Heart left ventricle (tissue), 16 donors: Measurements from ENCODE around the gene TBX1. TPM values are rescaled to one million over a fixed set of nuclear protein-coding genes. Genes with fewer than 3 reads are reported as not detected.

Source experiments
- ATAC-seq, 4 donors: fragments of 200-7000 bp; cut with Tn5 transposase; one replicate each; pipeline ENCODE4 v1.9.1; 2020 to 2022; ENCODE audit warnings: moderate library complexity in 4 of 4, mild to moderate bottlenecking in 3 of 4, moderate number of reproducible peaks in 1 of 4
- DNase-seq, 5 donors: peaks; one replicate each; pipeline ENCODE4 v3.0.0-alpha.2; 2020
- H3K27ac ChIP-seq, 12 donors: fragments of 200-600 bp; sonication (generic) in 4 of 12; one replicate each; pipeline versions ENCODE4 v1.5.0 to v1.8.0; 2016 to 2022; ENCODE audit warnings: mild to moderate bottlenecking in 2 of 12
- H3K27me3 ChIP-seq, 9 donors: fragments of 200-600 bp; sonication (generic) in 2 of 9; one replicate each; pipeline versions ENCODE4 v1.5.1 to v1.8.0; 2016 to 2022; ENCODE audit warnings: mild to moderate bottlenecking in 3 of 9
- H3K36me3 ChIP-seq, 9 donors: fragments of 200-600 bp; sonication (generic) in 2 of 9; one replicate each; pipeline versions ENCODE4 v1.5.0 to v1.8.0; 2018 to 2022; ENCODE audit warnings: mild to moderate bottlenecking in 2 of 9
- H3K4me1 ChIP-seq, 12 donors: fragments of 200-600 bp; sonication (generic) in 4 of 12; one replicate each; pipeline versions ENCODE4 v1.5.0 to v1.8.0; 2016 to 2022; ENCODE audit warnings: mild to moderate bottlenecking in 3 of 12
- H3K4me3 ChIP-seq, 12 donors: fragments of 200-600 bp; sonication (generic) in 4 of 12; one replicate each; pipeline versions ENCODE4 v1.5.0 to v1.8.0; 2017 to 2022; ENCODE audit warnings: mild to moderate bottlenecking in 9 of 12, moderate library complexity in 4 of 12
- H3K9me3 ChIP-seq, 12 donors: fragments of 200-600 bp; sonication (generic) in 4 of 12; one replicate each; pipeline versions ENCODE4 v1.5.0 to v1.8.0; 2016 to 2022; ENCODE audit warnings: mild to moderate bottlenecking in 1 of 12
- CTCF ChIP-seq, 12 donors: fragments of 200-600 bp; sonication (generic) in 4 of 12; IDR thresholded peaks; one replicate each; pipeline versions ENCODE4 v1.5.0 to v1.8.0; 2018 to 2022; ENCODE audit warnings: antibody characterized with exemption in 12 of 12, mild to moderate bottlenecking in 5 of 12
- POLR2A ChIP-seq, 2 donors: fragments of 450-650 bp; IDR thresholded peaks; one replicate each; pipeline ENCODE4 v1.6.1; 2017; ENCODE audit warnings: antibody characterized with exemption in 2 of 2, mild to moderate bottlenecking in 2 of 2, moderate library complexity in 2 of 2
- WGBS, 4 donors: extraction: QIAGEN DNeasy Blood & Tissue Kit in 2 of 4; methylation state at CpG; one replicate each; pipeline versions ENCODE4 v1.1.5 to v1.1.7; 2013 to 2018; 5-methylcytosine and 5-hydroxymethylcytosine counted together
- intact Hi-C, 10 donors: fragments of 100-400 bp; cut with DNase I; formaldehyde crosslinking; loops; one replicate each; pipeline versions ENCODE4 v1.11.1 to v1.14.2; 2022
- polyA plus RNA-seq, 2 donors: library from polyadenylated mRNA; stranded (reverse); fragments of 200-250 nt; gene quantifications; one replicate each; pipeline ENCODE4 v1.2.3, GENCODE V29; 2013
- total RNA-seq, 9 donors: library from RNA; depleted of rRNA in 2 of 9; stranded (reverse); fragments of >200 nt in 2 of 9; fragmentation: NEBNext Ultra II Directional in 3 of 9; extraction: Animal tissue kit (Norgen Biotek cat#: 25700) in 3 of 9; gene quantifications; one replicate each; pipeline versions ENCODE4 v1.1.0 to v1.2.4, GENCODE V29; 2016 to 2023
- donor health status: ischemic (EF 13 %, LVEDD 7.1; RV severe dilation, severe dysfunction).
- donor health status: healthy with polysubstance abuse.
- donor health status: DM: no; HTN: yes; CAD: no.
- donor health status: DM: no; HTN: no; CAD: no.
- donor health status: ischemic (EF 25% LVEDD 6.9; RV normal size, moderate dysfunction).
- donor health status: ischemic (EF 25% LVEDD 5.7; RV mildly dilated, moderate dysfunction).
- donor health status: healthy.
- donor health status: DM: yes; HTN: yes; CAD: no.
- donor health status: ischemic (EF 35%, LVEDD 5.7; RV mildly dilated, moderate dysfunction).
- donor health status: nonischemic (EF 11% LVEDD 7.7; RV severe dilation, severe dysfunction).
- donor health status: DM: yes; HTN: yes; CAD: no.
- donor health status: PGD.
- donor health status: ischemic (EF 29% LVEDD 5.4; RV normal size, mild dysfunction).
- donor health status: nonischemic (EF 23%, LVEDD 6.1; RV moderate dilation, normal function).

The TBX1 gene
- total and polyA plus RNA-seq, 11 donors, result 0.11 to 3.1 (median 0.97) TPM; not detected in 1

- ATAC-seq (peak in 2 of 4 donors; percentile 10 to 20), DNase-seq (no peak)
- no peak for TF ChIP-seq CTCF (IDR thresholded peaks at IDR 0.05)
- no peak for TF ChIP-seq POLR2A (IDR thresholded peaks at IDR 0.05)
- H3K4me3 ChIP-seq, result no peak overlapping the region
- intact Hi-C loops, result no loop called here
- peak overlapping the region in 7 of 12 donors; percentile 10 to 78 (median 40) for H3K27ac ChIP-seq
- WGBS, 4 donors, result 73 to 85% (median 79%) methylated on average over 16 to 17 of the region's 17 CpGs
- H3K4me1 ChIP-seq, result peaks cover 0 to 15% (median 0%) of the 10 kb centered on the region in 12 donors
- H3K36me3 ChIP-seq, result no peaks in the 10 kb centered on the region
- H3K27me3 ChIP-seq, result no peaks in the 10 kb centered on the region
- no peaks in the 10 kb centered on the region for H3K9me3 ChIP-seq
These were observed 22.5 kb upstream of the TBX1 start for GRCh38 chr22:19737846-19738663.

GRCh38 chr22:19738664-19739447, 21.7 kb upstream of the TBX1 start:
- intact Hi-C loops, result no loop called here
- 70 to 79% (median 75%) methylated on average over 26 to 31 of the region's 31 CpGs for WGBS, 4 donors
- no peaks in the 10 kb centered on the region for H3K36me3 ChIP-seq
- H3K4me1 ChIP-seq, result peaks cover 0 to 15% (median 0%) of the 10 kb centered on the region in 12 donors
- no peaks in the 10 kb centered on the region for H3K9me3 ChIP-seq
- H3K4me3 ChIP-seq, result no peak overlapping the region
- H3K27me3 ChIP-seq, result no peaks in the 10 kb centered on the region
- no peak for DNase-seq
- no peak for ATAC-seq
- no peak overlapping the region for H3K27ac ChIP-seq
- TF ChIP-seq CTCF (IDR thresholded peaks at IDR 0.05), result no peak

DNA sequence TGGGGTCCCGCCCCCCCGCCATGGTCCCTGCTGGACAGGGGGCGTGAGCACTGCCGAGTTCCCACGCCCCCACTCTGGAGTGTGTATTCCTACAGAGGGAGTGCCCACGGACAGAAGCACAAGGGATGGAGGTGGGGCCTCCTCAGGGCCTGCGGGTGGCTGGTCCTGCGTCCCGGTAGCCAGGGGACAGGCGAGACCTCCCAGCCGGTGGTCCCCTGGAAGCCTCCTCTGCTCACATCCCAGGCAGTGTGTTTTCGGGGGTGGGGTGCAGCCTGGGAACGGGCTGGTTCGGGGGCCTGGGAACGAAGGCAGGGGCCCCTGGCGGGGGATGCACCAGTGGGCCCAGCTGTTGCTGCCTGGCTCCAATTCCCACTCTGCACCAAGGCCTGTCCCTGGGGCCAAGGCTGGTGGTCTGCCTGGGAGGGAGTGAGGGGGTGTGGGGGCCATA, 21.1 kb upstream of the TBX1 start:
- Histone ChIP-seq H3K9me3 (no peaks in the 10 kb centered on the region), H3K27me3 (no peaks in the 10 kb centered on the region), H3K4me3 (no peak overlapping the region), H3K36me3 (no peaks in the 10 kb centered on the region), H3K4me1 (peaks cover 0 to 15% (median under 1%) of the 10 kb centered on the region in 12 donors), H3K27ac (no peak overlapping the region)
- TF ChIP-seq CTCF (IDR thresholded peaks at IDR 0.05) (no peak), POLR2A (IDR thresholded peaks at IDR 0.05) (no peak)
- WGBS, 4 donors, result 66 to 75% (median 72%) methylated on average over 6 to 16 of the region's 16 CpGs
- intact Hi-C loops, result no loop called here
- ATAC-seq (no peak), DNase-seq (no peak)

- no peak for ATAC-seq
- 82 to 95% (median 90%) methylated on average over 6 to 7 of the region's 7 CpGs for WGBS, 4 donors
These were observed 20.6 kb upstream of the TBX1 start for GRCh38 chr22:19739911-19740449.

More at GRCh38 chr22:19739911-19740449, 20.6 kb upstream of the TBX1 start:
- Histone ChIP-seq H3K4me1 (peaks cover 0 to 21% (median 2%) of the 10 kb centered on the region in 12 donors), H3K27ac (no peak overlapping the region), H3K27me3 (no peaks in the 10 kb centered on the region), H3K4me3 (no peak overlapping the region), H3K9me3 (no peaks in the 10 kb centered on the region), H3K36me3 (no peaks in the 10 kb centered on the region)
- DNase-seq, result no peak
- intact Hi-C loops, result no loop called here
- no peak for TF ChIP-seq POLR2A (IDR thresholded peaks at IDR 0.05)
- TF ChIP-seq CTCF (IDR thresholded peaks at IDR 0.05), result no peak
